GM23338 (cell line): ENCODE results near the gene UEVLD. TPM values are rescaled to one million over a fixed set of nuclear protein-coding genes. Genes with fewer than 3 reads are reported as not detected.

Source experiments
- ATAC-seq: fragments of 200-7000 bp; cut with Tn5 transposase; 3 replicates; pipeline ENCODE4 v1.9.1; 2020
- DNase-seq: peaks from one replicate; pipeline ENCODE4 v3.0.0-alpha.2; 2015; ENCODE audit warnings: low spot score
- H2AFZ ChIP-seq: fragments of 200-600 bp; sonication (generic); 2 replicates; pipeline ENCODE4 v1.8.0; 2016; ENCODE audit warnings: antibody characterized with exemption, mild to moderate bottlenecking, moderate library complexity
- H3F3A ChIP-seq: fragments of 200-600 bp; sonication (generic); replicated peaks from 2 replicates; pipeline ENCODE4 v1.8.0; 2017; ENCODE audit warnings: antibody characterized with exemption, mixed run types, low read depth
- H3K27ac ChIP-seq: fragments of 200-600 bp; sonication (generic); 2 replicates; pipeline ENCODE4 v1.6.1; 2016; ENCODE audit warnings: low read depth
- H3K27me3 ChIP-seq: fragments of 200-600 bp; sonication (generic); 2 replicates; pipeline ENCODE4 v1.8.0; 2016; ENCODE audit warnings: mild to moderate bottlenecking, mixed run types, moderate library complexity; ENCODE audit not compliant: insufficient read depth
- H3K36me3 ChIP-seq: fragments of 200-600 bp; sonication (generic); 2 replicates; pipeline ENCODE4 v1.8.0; 2016; ENCODE audit warnings: mild to moderate bottlenecking; ENCODE audit not compliant: insufficient read depth
- H3K4me1 ChIP-seq: fragments of 200-600 bp; sonication (generic); 2 replicates; pipeline ENCODE4 v1.8.0; 2016; ENCODE audit warnings: mild to moderate bottlenecking, moderate library complexity; ENCODE audit not compliant: insufficient read depth
- H3K4me2 ChIP-seq: fragments of 200-600 bp; sonication (generic); 2 replicates; pipeline ENCODE4 v1.7.1; 2017; ENCODE audit warnings: mixed run types
- H3K4me3 ChIP-seq: fragments of 200-600 bp; sonication (generic); 2 replicates; pipeline ENCODE4 v1.6.1; 2016; ENCODE audit warnings: mixed run types
- H3K79me2 ChIP-seq: fragments of 200-600 bp; sonication (generic); replicated peaks from 2 replicates; pipeline ENCODE4 v1.8.0; 2017; ENCODE audit warnings: mild to moderate bottlenecking; ENCODE audit not compliant: insufficient read depth
- H3K9me2 ChIP-seq: fragments of 200-600 bp; sonication (generic); 2 replicates; pipeline ENCODE4 v1.8.0; 2017; ENCODE audit not compliant: insufficient read depth
- H4K20me1 ChIP-seq: fragments of 200-600 bp; sonication (generic); replicated peaks from 2 replicates; pipeline ENCODE4 v1.8.0; 2017; ENCODE audit warnings: mild to moderate bottlenecking; ENCODE audit not compliant: insufficient read depth
- H3K27ac Mint-ChIP-seq: 2 replicates; pipeline ENCODE4 v1.8.0; 2020; ENCODE audit warnings: inconsistent platforms, mild to moderate bottlenecking, moderate library complexity, mixed read lengths
- H3K27me3 Mint-ChIP-seq: 3 replicates; pipeline ENCODE4 v1.8.0; 2022; ENCODE audit warnings: low read depth, mild to moderate bottlenecking, moderate library complexity, mixed read lengths, inconsistent platforms; ENCODE audit not compliant: insufficient read depth, poor library complexity
- H3K36me3 Mint-ChIP-seq: 3 replicates; pipeline ENCODE4 v1.8.0; 2021; ENCODE audit warnings: low read depth, mild to moderate bottlenecking, inconsistent platforms, moderate library complexity, mixed read lengths
- H3K4me1 Mint-ChIP-seq: 3 replicates; pipeline ENCODE4 v1.8.0; 2020; ENCODE audit warnings: mild to moderate bottlenecking, inconsistent platforms, mixed read lengths
- H3K4me3 Mint-ChIP-seq: 3 replicates; pipeline ENCODE4 v1.8.0; 2021; ENCODE audit warnings: moderate library complexity, mild to moderate bottlenecking, inconsistent platforms, mixed read lengths
- H3K9me3 Mint-ChIP-seq: 3 replicates; pipeline ENCODE4 v1.8.0; 2020; ENCODE audit warnings: moderate library complexity, mild to moderate bottlenecking, inconsistent platforms, mixed read lengths
- CREB1 ChIP-seq: fragments of 250-450 bp; sonication (Bioruptor Pico); IDR thresholded peaks from 2 replicates; pipeline ENCODE4 v1.5.0; 2020; ENCODE audit warnings: low read depth, mild to moderate bottlenecking, moderate library complexity
- CTCF ChIP-seq, 2 experiments: fragments of 200-600 bp in 1 of 2; sonication (generic) in 1 of 2; conservative IDR thresholded peaks; 2 replicates each; pipeline versions ENCODE4 v1.5.1 to v1.6.1; 2016 to 2017; ENCODE audit warnings: antibody characterized with exemption in 2 of 2, low read depth in 2 of 2, mild to moderate bottlenecking in 2 of 2, moderate library complexity in 1 of 2
- EZH2 ChIP-seq: fragments of 200-600 bp; sonication (generic); IDR thresholded peaks from one replicate; pipeline ENCODE4 v1.8.0; 2017; ENCODE audit warnings: antibody characterized with exemption, mild to moderate bottlenecking, low read depth; ENCODE audit not compliant: unreplicated experiment
- EZH2phosphoT487 ChIP-seq: fragments of 200-600 bp; sonication (generic); IDR thresholded peaks from one replicate; pipeline ENCODE4 v1.8.1; 2018; ENCODE audit warnings: antibody characterized with exemption; ENCODE audit not compliant: unreplicated experiment
- JUNB ChIP-seq: IDR thresholded peaks from one replicate; pipeline ENCODE4 v1.6.1; 2016; ENCODE audit warnings: antibody characterized with exemption; ENCODE audit not compliant: unreplicated experiment
- NANOG ChIP-seq: IDR thresholded peaks from 2 replicates; pipeline ENCODE4 v1.6.1; 2016; ENCODE audit warnings: antibody characterized with exemption, borderline replicate concordance
- POLR2AphosphoS5 ChIP-seq: IDR thresholded peaks from 2 replicates; pipeline ENCODE4 v1.6.1; 2016; ENCODE audit warnings: antibody characterized with exemption, low read depth
- STAT1 ChIP-seq: IDR thresholded peaks from one replicate; pipeline ENCODE4 v1.6.1; 2016; ENCODE audit warnings: antibody characterized with exemption; ENCODE audit not compliant: unreplicated experiment
- ZNF114 ChIP-seq: fragments of 250-450 bp; sonication (Bioruptor Pico); IDR thresholded peaks from 2 replicates; pipeline ENCODE4 v1.5.0; 2020; ENCODE audit warnings: mild to moderate bottlenecking, moderate library complexity
- ZNF331 ChIP-seq: fragments of 250-450 bp; sonication (Bioruptor Pico); IDR thresholded peaks from 2 replicates; pipeline ENCODE4 v1.5.0; 2020; ENCODE audit warnings: low read depth, mild to moderate bottlenecking, moderate library complexity
- ZNF462 ChIP-seq: fragments of 250-450 bp; sonication (Bioruptor Pico); IDR thresholded peaks from 2 replicates; pipeline ENCODE4 v1.5.0; 2020; ENCODE audit warnings: mild to moderate bottlenecking, moderate library complexity
- polyA plus RNA-seq: library from polyadenylated mRNA; unstranded; fragments of >200 nt; fragmentation: Nextera tagmentation; extraction: Ambion mirVana; gene quantifications from 2 replicates; pipeline ENCODE4 v1.2.1, GENCODE V29; 2016
- total RNA-seq: library from RNA; depleted of rRNA; stranded (reverse); fragments of >200 nt; shearing (Covaris generic); gene quantifications from 2 replicates; pipeline ENCODE4 v1.2.3, GENCODE V29; 2014
- TF ChIP-seq, protein P1 (sequence below): IDR thresholded peaks from 2 replicates; pipeline ENCODE4 v1.6.1; 2016; ENCODE audit warnings: antibody characterized with exemption
- TF ChIP-seq, protein P2 (sequence below): IDR thresholded peaks from one replicate; pipeline ENCODE4 v1.6.1; 2018; ENCODE audit warnings: antibody characterized with exemption; ENCODE audit not compliant: unreplicated experiment

UEVLD gene
- total and polyA plus RNA-seq, 2 experiments from 2014 or later = 10.2 to 11.8 TPM

- Mint-ChIP-seq H3K9me3 (no peaks in the 10 kb centered on the region), H3K4me1 (0 out of 3 replicates have a peak, but pooled peaks cover 2% of the 10 kb centered on the region), H3K27me3 (peaks cover 6% of the 10 kb centered on the region), H3K36me3 (no peaks in the 10 kb centered on the region; the same call in 2 of the 3 replicates), H3K27ac (no peak overlapping the region), H3K4me3 (no peak overlapping the region)
- no peak overlapping the region for H3K27ac ChIP-seq
- H3K9me2 ChIP-seq = no peaks in the 10 kb centered on the region
- no peaks in the 10 kb centered on the region for H3K36me3 ChIP-seq
- ATAC-seq (no peak), DNase-seq (no peak)
- H3K79me2 ChIP-seq = peaks cover 61% of the 10 kb centered on the region
- TF ChIP-seq NANOG (no peak), POLR2AphosphoS5 (no peak), EZH2phosphoT487 (no peak), EZH2 (no peak), CREB1 (CRISPR knock-in tag) (no peak), JUNB (no peak), ZNF462 (CRISPR knock-in tag) (no peak), ZNF331 (CRISPR knock-in tag) (no peak), ZNF114 (CRISPR knock-in tag) (no peak), STAT1 (no peak), CTCF (conservative IDR thresholded peaks at IDR 0.05; ENCODE audit: low read depth in 2 of 2) (no peak)
- TF ChIP-seq, protein P1, sequence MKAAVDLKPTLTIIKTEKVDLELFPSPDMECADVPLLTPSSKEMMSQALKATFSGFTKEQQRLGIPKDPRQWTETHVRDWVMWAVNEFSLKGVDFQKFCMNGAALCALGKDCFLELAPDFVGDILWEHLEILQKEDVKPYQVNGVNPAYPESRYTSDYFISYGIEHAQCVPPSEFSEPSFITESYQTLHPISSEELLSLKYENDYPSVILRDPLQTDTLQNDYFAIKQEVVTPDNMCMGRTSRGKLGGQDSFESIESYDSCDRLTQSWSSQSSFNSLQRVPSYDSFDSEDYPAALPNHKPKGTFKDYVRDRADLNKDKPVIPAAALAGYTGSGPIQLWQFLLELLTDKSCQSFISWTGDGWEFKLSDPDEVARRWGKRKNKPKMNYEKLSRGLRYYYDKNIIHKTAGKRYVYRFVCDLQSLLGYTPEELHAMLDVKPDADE = no peak
- TF ChIP-seq, protein P2, sequence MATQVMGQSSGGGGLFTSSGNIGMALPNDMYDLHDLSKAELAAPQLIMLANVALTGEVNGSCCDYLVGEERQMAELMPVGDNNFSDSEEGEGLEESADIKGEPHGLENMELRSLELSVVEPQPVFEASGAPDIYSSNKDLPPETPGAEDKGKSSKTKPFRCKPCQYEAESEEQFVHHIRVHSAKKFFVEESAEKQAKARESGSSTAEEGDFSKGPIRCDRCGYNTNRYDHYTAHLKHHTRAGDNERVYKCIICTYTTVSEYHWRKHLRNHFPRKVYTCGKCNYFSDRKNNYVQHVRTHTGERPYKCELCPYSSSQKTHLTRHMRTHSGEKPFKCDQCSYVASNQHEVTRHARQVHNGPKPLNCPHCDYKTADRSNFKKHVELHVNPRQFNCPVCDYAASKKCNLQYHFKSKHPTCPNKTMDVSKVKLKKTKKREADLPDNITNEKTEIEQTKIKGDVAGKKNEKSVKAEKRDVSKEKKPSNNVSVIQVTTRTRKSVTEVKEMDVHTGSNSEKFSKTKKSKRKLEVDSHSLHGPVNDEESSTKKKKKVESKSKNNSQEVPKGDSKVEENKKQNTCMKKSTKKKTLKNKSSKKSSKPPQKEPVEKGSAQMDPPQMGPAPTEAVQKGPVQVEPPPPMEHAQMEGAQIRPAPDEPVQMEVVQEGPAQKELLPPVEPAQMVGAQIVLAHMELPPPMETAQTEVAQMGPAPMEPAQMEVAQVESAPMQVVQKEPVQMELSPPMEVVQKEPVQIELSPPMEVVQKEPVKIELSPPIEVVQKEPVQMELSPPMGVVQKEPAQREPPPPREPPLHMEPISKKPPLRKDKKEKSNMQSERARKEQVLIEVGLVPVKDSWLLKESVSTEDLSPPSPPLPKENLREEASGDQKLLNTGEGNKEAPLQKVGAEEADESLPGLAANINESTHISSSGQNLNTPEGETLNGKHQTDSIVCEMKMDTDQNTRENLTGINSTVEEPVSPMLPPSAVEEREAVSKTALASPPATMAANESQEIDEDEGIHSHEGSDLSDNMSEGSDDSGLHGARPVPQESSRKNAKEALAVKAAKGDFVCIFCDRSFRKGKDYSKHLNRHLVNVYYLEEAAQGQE = no peak
- no peak overlapping the region for H3K4me3 ChIP-seq
- no peak overlapping the region for H2AFZ ChIP-seq
- no peak overlapping the region for H3K4me2 ChIP-seq
- H3K4me1 ChIP-seq = peaks cover 9% of the 10 kb centered on the region; the same call in 1 of the 2 replicates
- H4K20me1 ChIP-seq = no peaks in the 10 kb centered on the region; the same call in 1 of the 2 replicates
- no peaks in the 10 kb centered on the region for H3F3A ChIP-seq
- H3K27me3 ChIP-seq = no peaks in the 10 kb centered on the region
Measured at GRCh38 chr11:18523084-18523483, 65.5 kb downstream of the UEVLD start.
